DND-41 (cell line): ENCODE measurements around the gene UBL3.

ENCODE experiments used
- ATAC-seq: fragments of 200-7000 bp; cut with Tn5 transposase; 3 replicates; pipeline ENCODE4 v1.9.1; 2021; ENCODE audit warnings: low read depth; ENCODE audit not compliant: insufficient read depth
- DNase-seq: peaks from one replicate; pipeline ENCODE4 v3.0.0-alpha.2; 2020
- H2AFZ ChIP-seq: 2 replicates; pipeline ENCODE4 v1.6.0; 2012; ENCODE audit warnings: low read depth, low read length
- H3K27ac ChIP-seq: 2 replicates; pipeline ENCODE4 v1.5.1; 2012; ENCODE audit warnings: low read length, inconsistent platforms
- H3K27me3 ChIP-seq: fragments of 200-600 bp; sonication (generic); 2 replicates; pipeline ENCODE4 v1.6.0; 2012; ENCODE audit warnings: low read length, mild to moderate bottlenecking, inconsistent platforms; ENCODE audit not compliant: insufficient read depth, poor library complexity
- H3K36me3 ChIP-seq: 2 replicates; pipeline ENCODE4 v1.5.1; 2012; ENCODE audit warnings: low read length, inconsistent platforms; ENCODE audit not compliant: insufficient read depth
- H3K4me1 ChIP-seq: 2 replicates; pipeline ENCODE4 v1.5.1; 2012; ENCODE audit warnings: mild to moderate bottlenecking, low read length; ENCODE audit not compliant: insufficient read depth
- H3K4me2 ChIP-seq: 2 replicates; pipeline ENCODE4 v1.6.0; 2012; ENCODE audit warnings: mild to moderate bottlenecking, moderate library complexity, low read length, inconsistent platforms; ENCODE audit not compliant: insufficient read depth
- H3K4me3 ChIP-seq, 2 experiments: fragments of 200-600 bp in 1 of 2; shearing (Covaris generic) in 1 of 2; 2 replicates each; pipeline ENCODE4 v1.5.1; 2012 to 2016; ENCODE audit warnings: inconsistent platforms in 2 of 2, low read length in 2 of 2, mild to moderate bottlenecking in 2 of 2, low read depth in 1 of 2, moderate library complexity in 1 of 2
- H3K79me2 ChIP-seq: 2 replicates; pipeline ENCODE4 v1.6.0; 2012; ENCODE audit warnings: low read length, inconsistent platforms; ENCODE audit not compliant: insufficient read depth
- H3K9ac ChIP-seq: 2 replicates; pipeline ENCODE4 v1.6.0; 2012; ENCODE audit warnings: low read depth, mild to moderate bottlenecking, inconsistent platforms, low read length, moderate library complexity
- H3K9me3 ChIP-seq: 2 replicates; pipeline ENCODE4 v1.5.1; 2012; ENCODE audit warnings: low read length, moderate library complexity, mild to moderate bottlenecking, inconsistent platforms; ENCODE audit not compliant: insufficient read depth, severe bottlenecking
- H4K20me1 ChIP-seq: 2 replicates; pipeline ENCODE4 v1.6.0; 2012; ENCODE audit warnings: low read length; ENCODE audit not compliant: insufficient read depth
- EZH2 ChIP-seq: IDR thresholded peaks from 3 replicates; pipeline ENCODE4 v1.6.1; 2012; ENCODE audit warnings: borderline replicate concordance, low read depth, mild to moderate bottlenecking, moderate library complexity, low read length, inconsistent platforms; ENCODE audit not compliant: severe bottlenecking
- TF ChIP-seq, protein P1 (sequence below): IDR thresholded peaks from 2 replicates; pipeline ENCODE4 v1.5.1; 2012; ENCODE audit warnings: borderline replicate concordance, low read length, moderate library complexity, mild to moderate bottlenecking; ENCODE audit not compliant: poor library complexity, severe bottlenecking; ENCODE audit errors: extremely low read depth

Gene UBL3

DNA sequence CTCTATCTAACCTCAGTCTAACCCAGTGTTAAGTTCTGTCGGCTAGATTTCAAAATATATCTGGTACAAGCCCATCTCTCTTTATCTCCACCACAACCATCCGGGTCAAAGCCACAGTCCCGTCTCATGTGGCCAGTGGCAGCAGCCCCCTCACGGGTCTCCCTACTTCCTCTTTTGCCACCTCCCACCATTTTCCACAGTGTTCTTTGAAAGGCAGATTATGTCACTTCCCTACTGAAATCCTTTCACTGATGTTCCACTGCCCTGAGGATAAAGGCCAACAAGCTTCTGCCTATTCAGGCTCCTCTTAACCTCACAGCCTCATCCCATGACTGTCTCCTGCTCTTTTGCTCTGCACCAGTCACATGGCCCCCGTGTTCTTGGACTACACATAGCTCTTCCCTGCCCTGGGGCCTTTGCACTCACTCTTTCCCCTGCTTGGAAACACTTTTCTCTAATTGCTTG is 117.2 kb downstream of the UBL3 start:
- Histone ChIP-seq H3K4me1 (no peaks in the 10 kb centered on the region), H3K4me3 (no peak overlapping the region), H3K27me3 (peaks cover 22% of the 10 kb centered on the region), H3K79me2 (no peaks in the 10 kb centered on the region), H3K4me2 (no peak overlapping the region), H2AFZ (no peak overlapping the region), H3K27ac (no peak overlapping the region), H3K9me3 (no peaks in the 10 kb centered on the region), H4K20me1 (no peaks in the 10 kb centered on the region; the same call in 1 of the 2 replicates), H3K9ac (no peak overlapping the region), H3K36me3 (no peaks in the 10 kb centered on the region)
- TF ChIP-seq EZH2: no peak
- TF ChIP-seq, protein P1, sequence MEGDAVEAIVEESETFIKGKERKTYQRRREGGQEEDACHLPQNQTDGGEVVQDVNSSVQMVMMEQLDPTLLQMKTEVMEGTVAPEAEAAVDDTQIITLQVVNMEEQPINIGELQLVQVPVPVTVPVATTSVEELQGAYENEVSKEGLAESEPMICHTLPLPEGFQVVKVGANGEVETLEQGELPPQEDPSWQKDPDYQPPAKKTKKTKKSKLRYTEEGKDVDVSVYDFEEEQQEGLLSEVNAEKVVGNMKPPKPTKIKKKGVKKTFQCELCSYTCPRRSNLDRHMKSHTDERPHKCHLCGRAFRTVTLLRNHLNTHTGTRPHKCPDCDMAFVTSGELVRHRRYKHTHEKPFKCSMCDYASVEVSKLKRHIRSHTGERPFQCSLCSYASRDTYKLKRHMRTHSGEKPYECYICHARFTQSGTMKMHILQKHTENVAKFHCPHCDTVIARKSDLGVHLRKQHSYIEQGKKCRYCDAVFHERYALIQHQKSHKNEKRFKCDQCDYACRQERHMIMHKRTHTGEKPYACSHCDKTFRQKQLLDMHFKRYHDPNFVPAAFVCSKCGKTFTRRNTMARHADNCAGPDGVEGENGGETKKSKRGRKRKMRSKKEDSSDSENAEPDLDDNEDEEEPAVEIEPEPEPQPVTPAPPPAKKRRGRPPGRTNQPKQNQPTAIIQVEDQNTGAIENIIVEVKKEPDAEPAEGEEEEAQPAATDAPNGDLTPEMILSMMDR: no peak
- ATAC-seq (no peak; the same call in 2 of the 3 replicates), DNase-seq (no peak)

DNA sequence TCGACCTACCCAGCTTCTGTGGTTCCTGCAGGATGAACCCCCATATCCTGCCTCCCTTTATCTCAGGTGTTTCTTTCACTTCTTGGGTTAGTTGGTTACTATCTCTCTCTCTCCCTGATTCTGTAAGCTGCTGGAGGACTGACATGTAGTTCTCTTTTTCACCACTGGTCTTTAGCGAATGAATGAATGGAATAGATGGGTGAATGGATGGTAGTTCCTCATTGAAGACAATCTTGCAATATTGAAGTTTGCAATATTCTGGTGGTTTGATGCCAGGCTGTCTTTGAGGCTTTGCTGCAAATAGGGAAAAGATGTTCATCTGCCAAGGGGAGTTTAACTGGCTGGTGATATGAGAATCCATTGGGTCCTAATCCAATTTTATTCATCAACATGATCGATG is 120.2 kb downstream of the UBL3 start:
- Histone ChIP-seq H2AFZ (no peak overlapping the region), H3K9ac (no peak overlapping the region), H3K79me2 (no peaks in the 10 kb centered on the region), H3K4me1 (no peaks in the 10 kb centered on the region), H3K27me3 (peaks cover 22% of the 10 kb centered on the region), H3K27ac (no peak overlapping the region), H3K4me2 (no peak overlapping the region), H3K9me3 (no peaks in the 10 kb centered on the region), H4K20me1 (no peaks in the 10 kb centered on the region; the same call in 1 of the 2 replicates), H3K36me3 (no peaks in the 10 kb centered on the region), H3K4me3 (no peak overlapping the region)
- no peak for ATAC-seq
- no peak for TF ChIP-seq EZH2
- TF ChIP-seq, protein P1: no peak
- DNase-seq: no peak

DNA sequence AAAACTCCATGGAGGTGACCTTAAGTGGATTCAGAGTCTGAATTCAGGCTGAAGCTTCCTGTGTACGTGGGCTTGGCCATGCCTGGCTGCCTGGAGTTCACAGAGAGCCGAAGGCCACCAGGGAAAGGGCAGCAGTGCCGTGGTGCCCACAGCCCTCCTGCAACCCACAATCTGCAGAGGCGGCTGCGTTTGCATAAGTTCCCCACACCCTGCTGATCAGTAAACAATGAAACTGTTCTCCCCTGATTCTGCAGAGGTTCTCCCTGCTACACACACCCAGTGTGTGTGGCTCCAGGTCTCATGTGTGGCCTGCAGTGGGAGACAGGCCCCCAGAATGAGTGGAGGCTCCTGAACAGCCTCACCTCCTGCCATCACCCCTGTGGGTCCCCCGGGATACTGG is 128.0 kb downstream of the UBL3 start:
- H3K4me1 ChIP-seq: no peaks in the 10 kb centered on the region

More for the DNA sequence above, 128.0 kb downstream of the UBL3 start:
- TF ChIP-seq, protein P1: no peak
- TF ChIP-seq EZH2: no peak
- no peak for DNase-seq
- Histone ChIP-seq H3K4me2 (no peak overlapping the region), H2AFZ (no peak overlapping the region), H3K9me3 (no peaks in the 10 kb centered on the region), H3K4me3 (no peak overlapping the region), H3K36me3 (no peaks in the 10 kb centered on the region), H3K27me3 (peaks cover 17% of the 10 kb centered on the region), H3K9ac (no peak overlapping the region), H3K79me2 (no peaks in the 10 kb centered on the region), H3K27ac (no peak overlapping the region), H4K20me1 (0 out of 2 replicates have a peak, but pooled peaks cover 3% of the 10 kb centered on the region)
- no peak for ATAC-seq
